Measurements from ENCODE around the gene SMIM7.

Gene SMIM7

DNA sequence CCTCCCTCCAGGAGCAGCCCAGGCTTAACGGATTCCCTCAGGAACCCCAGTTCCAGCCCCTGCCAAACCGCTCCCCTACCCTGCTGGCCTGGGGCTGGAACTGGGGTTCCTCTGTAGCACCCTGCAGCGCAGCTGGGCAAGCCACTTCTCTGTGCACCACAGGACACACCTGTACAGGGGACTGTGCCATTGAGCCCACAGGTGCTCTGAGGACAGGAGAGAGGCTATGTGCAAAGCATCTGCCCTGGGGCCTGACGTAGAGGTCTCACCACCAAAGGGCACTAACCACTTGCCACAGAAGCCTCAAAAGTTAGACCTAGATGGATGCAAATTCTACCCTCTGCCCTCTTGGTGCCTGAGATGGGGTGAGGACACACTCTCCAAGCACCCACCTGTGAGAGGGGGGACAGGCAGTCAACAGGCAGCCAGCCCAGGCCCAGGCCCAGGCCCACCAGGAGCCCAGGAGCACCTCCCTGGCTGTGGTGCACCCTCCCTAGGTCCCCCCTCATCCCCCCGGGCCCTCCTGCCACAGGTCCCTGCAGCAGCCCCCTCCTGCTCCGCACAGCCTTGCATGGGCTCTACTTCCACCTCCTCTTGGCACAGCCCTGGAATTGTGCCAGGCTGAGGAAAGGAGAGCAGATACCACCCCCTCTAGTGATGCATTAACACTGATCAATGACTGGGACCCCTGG is 60.1 kb downstream of the SMIM7 start:
- Histone ChIP-seq H3K4me3 (replicated peaks; ENCODE audit: low read depth, low read length) (no peak overlapping the region), H3K36me3 (ENCODE audit: control insufficient read depth, insufficient read depth, low read length) (peaks cover 2% of the 10 kb centered on the region), H3K27me3 (replicated peaks; ENCODE audit: control insufficient read depth, insufficient read depth, low read length) (no peaks in the 10 kb centered on the region)
- no peak for DNase-seq (ENCODE audit: extremely low read depth, insufficient read length)
- TF ChIP-seq, protein P1, sequence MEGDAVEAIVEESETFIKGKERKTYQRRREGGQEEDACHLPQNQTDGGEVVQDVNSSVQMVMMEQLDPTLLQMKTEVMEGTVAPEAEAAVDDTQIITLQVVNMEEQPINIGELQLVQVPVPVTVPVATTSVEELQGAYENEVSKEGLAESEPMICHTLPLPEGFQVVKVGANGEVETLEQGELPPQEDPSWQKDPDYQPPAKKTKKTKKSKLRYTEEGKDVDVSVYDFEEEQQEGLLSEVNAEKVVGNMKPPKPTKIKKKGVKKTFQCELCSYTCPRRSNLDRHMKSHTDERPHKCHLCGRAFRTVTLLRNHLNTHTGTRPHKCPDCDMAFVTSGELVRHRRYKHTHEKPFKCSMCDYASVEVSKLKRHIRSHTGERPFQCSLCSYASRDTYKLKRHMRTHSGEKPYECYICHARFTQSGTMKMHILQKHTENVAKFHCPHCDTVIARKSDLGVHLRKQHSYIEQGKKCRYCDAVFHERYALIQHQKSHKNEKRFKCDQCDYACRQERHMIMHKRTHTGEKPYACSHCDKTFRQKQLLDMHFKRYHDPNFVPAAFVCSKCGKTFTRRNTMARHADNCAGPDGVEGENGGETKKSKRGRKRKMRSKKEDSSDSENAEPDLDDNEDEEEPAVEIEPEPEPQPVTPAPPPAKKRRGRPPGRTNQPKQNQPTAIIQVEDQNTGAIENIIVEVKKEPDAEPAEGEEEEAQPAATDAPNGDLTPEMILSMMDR (IDR thresholded peaks at IDR 0.05; ENCODE audit: insufficient read depth, low read length, poor library complexity, severe bottlenecking) = no peak

DNA sequence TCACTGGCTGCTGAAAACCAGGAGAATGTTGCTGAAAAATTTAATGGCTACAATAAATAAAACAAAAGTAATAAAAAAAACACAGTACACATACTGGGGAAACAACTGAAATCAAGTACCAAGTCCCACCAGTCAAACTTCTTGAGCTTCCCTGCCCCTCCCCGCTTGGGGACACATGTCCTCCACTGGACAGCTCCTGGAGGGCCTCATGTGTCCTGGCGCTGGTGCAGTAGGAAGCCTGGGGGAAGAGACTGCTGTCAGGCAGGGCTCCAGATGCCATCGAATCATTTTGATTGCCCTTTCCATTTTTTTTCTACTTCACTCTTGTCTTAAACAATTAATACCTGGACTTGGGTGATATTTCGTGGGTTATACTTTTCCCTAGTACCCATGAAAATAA is 61.1 kb downstream of the SMIM7 start:
- H3K36me3 ChIP-seq (ENCODE audit: control insufficient read depth, insufficient read depth, low read length) = no peaks in the 10 kb centered on the region
- H3K4me3 ChIP-seq (replicated peaks; ENCODE audit: low read depth, low read length) = no peak overlapping the region
- H3K27me3 ChIP-seq (replicated peaks; ENCODE audit: control insufficient read depth, insufficient read depth, low read length) = no peaks in the 10 kb centered on the region
- no peak for DNase-seq (ENCODE audit: extremely low read depth, insufficient read length)
- TF ChIP-seq, protein P1 (IDR thresholded peaks at IDR 0.05; ENCODE audit: insufficient read depth, low read length, poor library complexity, severe bottlenecking) = no peak

DNA sequence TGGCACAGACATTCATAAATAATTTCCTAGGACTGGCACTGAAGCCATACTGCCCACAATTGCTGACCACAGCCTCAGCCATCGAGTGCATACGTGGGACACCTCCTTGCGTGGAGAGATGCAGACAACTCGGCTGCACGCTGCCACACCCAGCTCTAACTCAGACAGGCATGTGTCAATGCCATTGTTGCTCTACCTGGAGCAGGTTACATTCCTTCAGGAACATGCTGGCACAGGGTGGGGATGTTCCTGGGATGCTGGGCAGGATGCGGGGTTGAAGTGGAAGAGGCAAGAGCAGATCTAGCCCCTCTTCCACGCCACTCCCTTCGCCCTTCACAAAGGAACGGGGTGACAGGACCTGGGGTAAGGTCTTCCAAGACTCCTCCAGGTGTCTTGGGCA is 63.5 kb downstream of the SMIM7 start:
- no peak for DNase-seq (ENCODE audit: extremely low read depth, insufficient read length)
- TF ChIP-seq, protein P1 (IDR thresholded peaks at IDR 0.05; ENCODE audit: insufficient read depth, low read length, poor library complexity, severe bottlenecking) = no peak
- Histone ChIP-seq H3K4me3 (replicated peaks; ENCODE audit: low read depth, low read length) (no peak overlapping the region), H3K36me3 (ENCODE audit: control insufficient read depth, insufficient read depth, low read length) (no peaks in the 10 kb centered on the region), H3K27me3 (replicated peaks; ENCODE audit: control insufficient read depth, insufficient read depth, low read length) (no peaks in the 10 kb centered on the region)

Measured in GM06990 (cell line).